CD4-positive, CD25-positive, alpha-beta regulatory T cell (primary cell): ENCODE results near the gene SP140. TPM values are rescaled to one million over a fixed set of nuclear protein-coding genes. Genes with fewer than 3 reads are reported as not detected.
"Not testable (repeated sequence)": the region's sequence is repeated elsewhere in the genome, so short reads cannot be mapped to it uniquely, and the experiment has no call there.

Experiments used
- ATAC-seq, 2 donors: fragments of 150-1000 bp; cut with Tn5 transposase; one replicate each; pipeline ENCODE4 v1.10.0; 2021; ENCODE audit warnings: low read depth in 2 of 2, moderate number of reproducible peaks in 2 of 2, moderate library complexity in 1 of 2
- DNase-seq, 3 donors: peaks; one replicate each; pipeline versions ENCODE4 v3.0.0 to v3.0.0-alpha.2; 2012 to 2022; ENCODE audit warnings: mixed read lengths in 1 of 3
- H3K27ac ChIP-seq: one replicate; pipeline ENCODE4 v1.7.0; 2013; ENCODE audit warnings: mild to moderate bottlenecking, low read length; ENCODE audit not compliant: insufficient read depth, poor library complexity, severe bottlenecking
- H3K27me3 ChIP-seq: one replicate; pipeline ENCODE4 v1.7.0; 2013; ENCODE audit warnings: low read length; ENCODE audit not compliant: control insufficient read depth, insufficient read depth
- H3K36me3 ChIP-seq: one replicate; pipeline ENCODE4 v1.7.0; 2013; ENCODE audit warnings: mild to moderate bottlenecking, low read length, moderate library complexity; ENCODE audit not compliant: control insufficient read depth, insufficient read depth
- H3K4me1 ChIP-seq: 2 replicates; pipeline ENCODE4 v1.7.0; 2013; ENCODE audit warnings: mild to moderate bottlenecking, low read length; ENCODE audit not compliant: insufficient read depth, control insufficient read depth, poor library complexity, severe bottlenecking
- H3K4me3 ChIP-seq: one replicate; pipeline ENCODE4 v1.7.0; 2013; ENCODE audit warnings: low read depth, mild to moderate bottlenecking, low read length, moderate library complexity
- H3K9me3 ChIP-seq, 2 experiments: 1 replicate in 1 of 2; 2 replicates in 1 of 2; pipeline ENCODE4 v1.7.0; 2013; ENCODE audit warnings: low read length in 2 of 2, mild to moderate bottlenecking in 1 of 2, moderate library complexity in 1 of 2; ENCODE audit not compliant: control insufficient read depth in 2 of 2
- H3K27ac Mint-ChIP-seq, 3 donors: one replicate each; pipeline ENCODE4 v1.8.0; 2020 to 2022; ENCODE audit warnings: mild to moderate bottlenecking in 3 of 3, mixed read lengths in 3 of 3, moderate library complexity in 2 of 3
- H3K27me3 Mint-ChIP-seq: one replicate; pipeline ENCODE4 v1.8.0; 2022; ENCODE audit warnings: mild to moderate bottlenecking, mixed read lengths
- H3K36me3 Mint-ChIP-seq: one replicate; pipeline ENCODE4 v1.8.0; 2020; ENCODE audit warnings: mixed read lengths
- H3K4me1 Mint-ChIP-seq, 4 donors: one replicate each; pipeline ENCODE4 v1.8.0; 2020 to 2022; ENCODE audit warnings: mixed read lengths in 4 of 4, mild to moderate bottlenecking in 1 of 4
- H3K4me3 Mint-ChIP-seq, 4 donors: one replicate each; pipeline ENCODE4 v1.8.0; 2020 to 2022; ENCODE audit warnings: mild to moderate bottlenecking in 4 of 4, mixed read lengths in 4 of 4, moderate library complexity in 3 of 4
- H3K9me3 Mint-ChIP-seq, 7 donors: one replicate each; pipeline ENCODE4 v1.8.0; 2020 to 2022; ENCODE audit warnings: mixed read lengths in 7 of 7, mild to moderate bottlenecking in 3 of 7, moderate library complexity in 2 of 7
- polyA plus RNA-seq, 4 donors: library from polyadenylated mRNA; unstranded; fragments of 300-500 nt; fragmentation: Illumina TruSeq; gene quantifications; one replicate each; pipeline ENCODE4 v1.2.3, GENCODE V29; 2021
- total RNA-seq: library from RNA; stranded (reverse); gene quantifications from one replicate; pipeline ENCODE4 v1.2.3, GENCODE V29; 2022

Gene SP140
- total and polyA plus RNA-seq, 5 donors from 2014 or later, result 22.4 to 100 (median 32.6) TPM

- Histone ChIP-seq H3K9me3 (no peaks in the 10 kb centered on the region), H3K4me1 (no peaks in the 10 kb centered on the region), H3K27ac (no peak overlapping the region), H3K4me3 (no peak overlapping the region), H3K27me3 (no peaks in the 10 kb centered on the region), H3K36me3 (peaks cover 73% of the 10 kb centered on the region)
- Mint-ChIP-seq H3K4me1 (peaks cover 0 to 22% (median 3%) of the 10 kb centered on the region in 4 donors), H3K27me3 (no peaks in the 10 kb centered on the region), H3K4me3 (no peak overlapping the region), H3K9me3 (peaks cover 0 to 6% (median 0%) of the 10 kb centered on the region in 7 donors), H3K36me3 (peaks cover 23% of the 10 kb centered on the region), H3K27ac (no peak overlapping the region)
- DNase-seq (no peak), ATAC-seq (no peak)
Measured at GRCh38 chr2:230246206-230246605, 20.7 kb downstream of the SP140 start.

DNA sequence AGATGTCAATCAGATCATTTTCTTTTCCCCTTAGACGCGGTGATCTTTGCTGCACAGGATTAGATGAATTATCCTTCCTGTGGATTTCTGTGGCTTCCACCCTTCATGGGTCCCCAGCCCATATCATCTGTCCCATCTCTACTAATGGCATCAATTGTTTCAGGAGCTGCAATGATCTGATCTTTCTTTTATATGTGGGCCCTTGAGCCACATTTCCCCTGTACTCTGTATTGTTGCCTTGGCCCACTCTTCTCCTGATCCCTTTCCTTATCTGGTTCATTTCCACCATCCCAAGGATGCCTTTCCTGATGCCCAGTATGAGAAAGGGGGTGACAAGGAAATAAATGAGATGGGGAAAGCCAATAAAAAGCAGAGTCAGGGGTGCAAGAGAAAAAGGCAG lies 24.7 kb downstream of the SP140 start:
- no peaks in the 10 kb centered on the region for H3K4me1 Mint-ChIP-seq
- Histone ChIP-seq H3K4me3 (no peak overlapping the region), H3K36me3 (peaks cover 51% of the 10 kb centered on the region), H3K27me3 (no peaks in the 10 kb centered on the region), H3K27ac (no peak overlapping the region), H3K4me1 (peaks cover 15% of the 10 kb centered on the region), H3K9me3 (no peaks in the 10 kb centered on the region)
- H3K9me3 Mint-ChIP-seq, result no peaks in the 10 kb centered on the region
- H3K27ac Mint-ChIP-seq, result no peak overlapping the region
- DNase-seq (no peak), ATAC-seq (no peak)
- H3K27me3 Mint-ChIP-seq, result no peaks in the 10 kb centered on the region
- peaks cover 5% of the 10 kb centered on the region for H3K36me3 Mint-ChIP-seq
- H3K4me3 Mint-ChIP-seq, result no peak overlapping the region

DNA sequence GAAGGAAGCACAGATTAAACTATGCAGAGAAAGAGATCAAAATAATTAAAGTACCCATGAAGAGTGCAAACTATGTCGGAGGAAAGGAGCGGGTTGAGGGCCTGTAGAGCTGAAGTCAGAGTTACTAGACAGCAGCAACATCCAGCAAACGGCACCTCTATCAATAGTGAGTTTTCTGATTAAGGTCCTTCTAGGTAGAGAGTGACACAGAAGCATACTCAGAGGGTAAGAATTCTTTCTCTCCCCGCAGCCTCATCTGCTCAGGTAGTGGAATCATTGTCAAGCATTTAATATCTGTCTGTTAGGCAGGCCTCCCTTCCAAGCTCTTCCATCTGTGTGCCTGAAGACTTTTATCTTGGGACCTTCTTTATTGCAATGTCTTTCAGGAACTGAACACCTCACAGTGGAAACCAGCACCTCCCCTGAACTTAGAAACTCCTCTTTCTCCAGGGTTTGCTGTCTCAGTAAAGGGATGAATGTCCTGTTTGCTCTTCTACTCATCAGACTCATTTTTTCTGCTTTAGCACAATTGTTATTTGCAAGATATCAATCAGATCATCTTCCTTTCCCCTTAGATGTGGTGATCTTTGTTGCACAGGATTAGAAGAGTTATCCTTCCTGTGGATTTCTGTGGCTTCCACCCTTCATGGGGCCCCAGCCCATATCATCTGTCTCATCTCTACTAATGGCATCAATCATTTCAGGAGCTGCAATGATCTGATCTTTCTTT lies 28.8 kb downstream of the SP140 start:
- no peaks in the 10 kb centered on the region for H3K9me3 ChIP-seq
- peak overlapping the region; percentile 55 for H3K4me3 ChIP-seq
- Mint-ChIP-seq H3K9me3 (no peaks in the 10 kb centered on the region), H3K4me3 (no peak overlapping the region), H3K27me3 (no peaks in the 10 kb centered on the region), H3K4me1 (peaks cover 4 to 10% (median 6%) of the 10 kb centered on the region in 4 donors), H3K36me3 (peaks cover 19% of the 10 kb centered on the region), H3K27ac (no peak overlapping the region)
- H3K4me1 ChIP-seq, result peaks cover 17% of the 10 kb centered on the region
- H3K27ac ChIP-seq, result peak overlapping the region; percentile 17
- peaks cover 23% of the 10 kb centered on the region for H3K36me3 ChIP-seq
- no peaks in the 10 kb centered on the region for H3K27me3 ChIP-seq
- ATAC-seq, result peak; percentile 43 to 56
- peak in 2 of 3 donors; percentile 33 to 54 for DNase-seq

DNA sequence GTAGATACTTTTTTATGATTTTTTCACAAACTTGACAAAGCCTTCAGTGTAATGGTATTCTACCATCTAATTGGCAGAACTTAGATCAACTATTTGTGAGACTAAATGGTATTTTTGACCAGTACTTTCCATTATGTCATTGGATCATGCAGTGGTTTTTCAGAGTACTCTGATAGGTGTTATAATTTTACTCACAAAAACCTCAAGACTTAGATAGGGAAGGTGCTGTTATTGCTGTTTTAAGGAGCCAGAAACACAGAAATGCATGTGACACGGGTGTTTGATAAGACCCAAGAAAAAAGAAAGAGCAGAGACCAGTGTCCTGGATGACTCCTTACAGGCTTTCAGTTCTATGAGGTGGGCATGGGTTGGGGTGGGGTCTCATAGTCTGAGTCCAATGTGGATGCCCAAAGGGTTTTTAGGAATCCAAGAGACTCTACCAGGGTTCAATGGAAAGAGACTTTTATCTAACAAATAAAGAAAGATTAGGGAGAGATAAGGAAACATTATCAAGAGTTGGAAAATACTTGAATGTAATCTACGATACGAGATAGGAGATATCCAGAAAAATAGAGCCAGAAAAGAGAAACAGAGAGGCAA lies 31.3 kb downstream of the SP140 start:
- H3K4me1 Mint-ChIP-seq, result peaks cover 5 to 31% (median 22%) of the 10 kb centered on the region in 4 donors
- H3K27me3 ChIP-seq, result no peaks in the 10 kb centered on the region
- H3K27ac ChIP-seq, result no peak overlapping the region
- peaks cover 0 to 6% (median 0%) of the 10 kb centered on the region in 7 donors for H3K9me3 Mint-ChIP-seq
- ATAC-seq (no peak), DNase-seq (no peak)
- peak overlapping the region in 1 of 4 donors; percentile 49 for H3K4me3 Mint-ChIP-seq
- H3K9me3 ChIP-seq, result no peaks in the 10 kb centered on the region
- peaks cover 32% of the 10 kb centered on the region for H3K36me3 Mint-ChIP-seq
- peak overlapping the region in 2 of 3 donors; percentile 7 to 8 for H3K27ac Mint-ChIP-seq
- H3K36me3 ChIP-seq, result peaks cover 9% of the 10 kb centered on the region
- H3K4me3 ChIP-seq, result no peak overlapping the region
- no peaks in the 10 kb centered on the region for H3K27me3 Mint-ChIP-seq
- peaks cover 26% of the 10 kb centered on the region for H3K4me1 ChIP-seq

DNA sequence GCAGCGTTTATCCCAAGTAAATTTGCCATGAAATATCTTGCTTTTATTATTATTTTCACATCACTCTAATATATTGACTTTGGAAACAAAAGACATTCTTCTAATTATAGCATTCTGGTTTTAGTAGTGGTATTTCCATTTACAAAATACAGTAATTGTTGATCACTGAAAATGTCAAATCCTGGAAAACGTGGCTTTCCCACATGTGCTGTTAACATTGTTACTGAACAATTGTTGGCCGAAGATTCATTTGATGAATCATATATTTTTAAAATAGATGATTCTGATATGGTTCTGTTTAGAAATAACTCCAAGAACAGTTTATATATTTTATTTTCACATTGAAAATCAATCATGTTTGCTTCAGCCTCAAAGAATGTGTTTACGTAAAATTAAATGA lies 32.9 kb downstream of the SP140 start:
- Mint-ChIP-seq H3K27me3 (no peaks in the 10 kb centered on the region), H3K4me1 (peaks cover 13 to 47% (median 35%) of the 10 kb centered on the region in 4 donors), H3K27ac (no peak overlapping the region), H3K9me3 (peaks cover 0 to 6% (median 0%) of the 10 kb centered on the region in 7 donors), H3K36me3 (peaks cover 37% of the 10 kb centered on the region), H3K4me3 (no peak overlapping the region)
- Histone ChIP-seq H3K4me3 (no peak overlapping the region), H3K27me3 (no peaks in the 10 kb centered on the region), H3K27ac (no peak overlapping the region), H3K4me1 (peaks cover 35% of the 10 kb centered on the region), H3K9me3 (no peaks in the 10 kb centered on the region), H3K36me3 (peaks cover 7% of the 10 kb centered on the region)
- DNase-seq, result no peak
- no peak for ATAC-seq

GRCh38 chr2:230262246-230262645 lies 36.7 kb downstream of the SP140 start:
- H3K4me1 ChIP-seq, result peaks cover 18% of the 10 kb centered on the region
- peak overlapping the region; percentile 62 for H3K27ac ChIP-seq
- peaks cover 6% of the 10 kb centered on the region for H3K36me3 ChIP-seq
- peak overlapping the region; percentile 78 for H3K4me3 ChIP-seq
- peak overlapping the region; percentile 34 to 68 (median 50) for H3K4me3 Mint-ChIP-seq
- peaks cover 0 to 6% (median 0%) of the 10 kb centered on the region in 7 donors for H3K9me3 Mint-ChIP-seq
- DNase-seq (peak in 2 of 3 donors; percentile 65 to 77), ATAC-seq (peak; percentile 57 to 67)
- H3K9me3 ChIP-seq, result no peaks in the 10 kb centered on the region
- H3K27ac Mint-ChIP-seq, result peak overlapping the region; percentile 58 to 94 (median 89)
- H3K27me3 ChIP-seq, result no peaks in the 10 kb centered on the region
- H3K27me3 Mint-ChIP-seq, result no peaks in the 10 kb centered on the region
- H3K4me1 Mint-ChIP-seq, result peaks cover 10 to 50% (median 40%) of the 10 kb centered on the region in 4 donors
- H3K36me3 Mint-ChIP-seq, result peaks cover 50% of the 10 kb centered on the region

- not testable (repeated sequence) for H3K9me3 ChIP-seq, H3K4me3 Mint-ChIP-seq, H3K27me3 Mint-ChIP-seq, H3K4me3 ChIP-seq, H3K27ac ChIP-seq, ATAC-seq, H3K9me3 Mint-ChIP-seq, H3K27me3 ChIP-seq, DNase-seq
- Mint-ChIP-seq H3K36me3 (peaks cover 55% of the 10 kb centered on the region), H3K27ac (peak overlapping the region in 1 of 3 donors; percentile 18), H3K4me1 (peaks cover 9 to 48% (median 40%) of the 10 kb centered on the region in 4 donors)
- Histone ChIP-seq H3K4me1 (peaks cover 18% of the 10 kb centered on the region), H3K36me3 (peaks cover 16% of the 10 kb centered on the region)
Measured at GRCh38 chr2:230264945-230265344, 39.4 kb downstream of the SP140 start.
